Activated CD4-positive, alpha-beta T cell treated with anti-CD3 and anti-CD28 coated beads, Interleukin-2, amount 10 ng/mL, durations not matched to agents 7 days and 5 days (primary cell): ENCODE data around the gene KIZ. TPM values are rescaled to one million over a fixed set of nuclear protein-coding genes. Genes with fewer than 3 reads are reported as not detected.

Experiments used
- CTCF ChIA-PET: fragments of 350-600 bp; sonication (Branson Sonifier 250); formaldehyde crosslinking; loops from one replicate; lab custom pipeline; 2021; ENCODE audit warnings: antibody characterized with exemption; lab: Charles Lee
- POLR2A ChIA-PET: fragments of 350-600 bp; sonication (Branson Sonifier 250); formaldehyde crosslinking; loops from one replicate; lab custom pipeline; 2021; ENCODE audit warnings: antibody characterized with exemption; lab: Charles Lee
- DNase-seq: peaks from one replicate; pipeline ENCODE4 v3.0.0-alpha.2; 2020
- H3K27ac Mint-ChIP-seq: one replicate; pipeline ENCODE4 v1.8.0; 2021; ENCODE audit warnings: mild to moderate bottlenecking, moderate library complexity, mixed read lengths
- H3K27me3 Mint-ChIP-seq: one replicate; pipeline ENCODE4 v1.8.0; 2021; ENCODE audit warnings: mixed read lengths
- H3K36me3 Mint-ChIP-seq: one replicate; pipeline ENCODE4 v1.8.0; 2021; ENCODE audit warnings: low read depth, mixed read lengths
- H3K4me1 Mint-ChIP-seq: one replicate; pipeline ENCODE4 v1.8.0; 2021; ENCODE audit warnings: mixed read lengths
- H3K4me3 Mint-ChIP-seq: one replicate; pipeline ENCODE4 v1.8.0; 2021; ENCODE audit warnings: mild to moderate bottlenecking, moderate library complexity, mixed read lengths
- H3K9me3 Mint-ChIP-seq: one replicate; pipeline ENCODE4 v1.8.0; 2021; ENCODE audit warnings: mixed read lengths
- total RNA-seq, 2 experiments: library from RNA; stranded (reverse); gene quantifications; one replicate each; pipeline ENCODE4 v1.2.3, GENCODE V29; 2021

The KIZ gene
- total RNA-seq, 2 experiments from 2014 or later, result 13.6 to 15.3 TPM

- ChIA-PET CTCF (no interaction called here), POLR2A (no interaction called here)
- Mint-ChIP-seq H3K4me1 (peaks cover 6% of the 10 kb centered on the region), H3K27me3 (peaks cover 75% of the 10 kb centered on the region), H3K27ac (peak overlapping the region; percentile 6), H3K9me3 (no peaks in the 10 kb centered on the region), H3K36me3 (no peaks in the 10 kb centered on the region), H3K4me3 (no peak overlapping the region)
- DNase-seq, result no peak
These were observed 15.1 kb upstream of the KIZ start for GRCh38 chr20:21110811-21111210.

- Mint-ChIP-seq H3K27ac (no peak overlapping the region), H3K27me3 (peaks cover 74% of the 10 kb centered on the region), H3K9me3 (no peaks in the 10 kb centered on the region), H3K36me3 (no peaks in the 10 kb centered on the region), H3K4me3 (no peak overlapping the region), H3K4me1 (peaks cover 4% of the 10 kb centered on the region)
- ChIA-PET POLR2A (no interaction called here), CTCF (interaction anchor here (0.6 kb wide), 1 partner anchor 34 kb away, joined by 3 read pairs; no protein-coding TSS in a partner anchor)
- DNase-seq, result no peak
These were observed 14.5 kb upstream of the KIZ start for GRCh38 chr20:21111416-21111815.

GRCh38 chr20:21113697-21114096, 12.2 kb upstream of the KIZ start:
- Mint-ChIP-seq H3K36me3 (no peaks in the 10 kb centered on the region), H3K4me3 (no peak overlapping the region), H3K27me3 (peaks cover 63% of the 10 kb centered on the region), H3K9me3 (no peaks in the 10 kb centered on the region), H3K27ac (no peak overlapping the region), H3K4me1 (peaks cover 4% of the 10 kb centered on the region)
- DNase-seq, result no peak
- POLR2A ChIA-PET, result no interaction called here
- CTCF ChIA-PET, result no interaction called here

- Mint-ChIP-seq H3K27me3 (peaks cover 60% of the 10 kb centered on the region), H3K4me3 (no peak overlapping the region), H3K9me3 (no peaks in the 10 kb centered on the region), H3K4me1 (peaks cover 4% of the 10 kb centered on the region), H3K27ac (no peak overlapping the region), H3K36me3 (no peaks in the 10 kb centered on the region)
- ChIA-PET CTCF (interaction anchor here (0.8 to 1.1 kb wide), 3 partner anchors 11 to 397 kb away, joined by 3 read pairs; partner anchors contain the start of gene KIZ), POLR2A (no interaction called here)
- no peak for DNase-seq
These were observed 11.3 kb upstream of the KIZ start for GRCh38 chr20:21114584-21114983.

- CTCF ChIA-PET, result no interaction called here
- Mint-ChIP-seq H3K9me3 (no peaks in the 10 kb centered on the region), H3K4me3 (no peak overlapping the region), H3K27me3 (peaks cover 40% of the 10 kb centered on the region), H3K27ac (no peak overlapping the region), H3K4me1 (peaks cover 4% of the 10 kb centered on the region), H3K36me3 (no peaks in the 10 kb centered on the region)
- POLR2A ChIA-PET, result no interaction called here
- no peak for DNase-seq
These were observed 8.4 kb upstream of the KIZ start for GRCh38 chr20:21117521-21117920.

DNA sequence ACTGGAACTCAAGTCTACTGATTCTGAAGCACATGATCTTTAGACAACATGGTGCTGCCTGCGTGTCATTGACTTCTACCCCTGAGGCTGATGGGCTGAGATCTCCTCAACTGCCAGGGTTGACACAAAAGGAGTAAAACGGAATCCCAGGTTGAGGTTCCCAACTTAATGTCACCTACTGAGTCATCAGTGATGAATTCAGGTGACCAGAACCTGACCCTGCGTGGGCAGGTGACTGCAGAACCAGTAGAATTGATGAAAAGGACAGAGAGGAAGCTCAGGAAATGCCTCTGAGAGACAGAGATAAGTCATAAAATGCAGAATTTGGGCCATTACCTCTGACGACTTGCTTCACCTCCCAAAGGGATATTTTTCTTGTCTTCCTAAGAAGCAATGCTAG, 7.7 kb upstream of the KIZ start:
- no peak overlapping the region for H3K27ac Mint-ChIP-seq
- peaks cover 39% of the 10 kb centered on the region for H3K27me3 Mint-ChIP-seq
- POLR2A ChIA-PET, result no interaction called here
- H3K9me3 Mint-ChIP-seq, result no peaks in the 10 kb centered on the region
- no peak for DNase-seq
- H3K4me1 Mint-ChIP-seq, result peaks cover 4% of the 10 kb centered on the region
- H3K4me3 Mint-ChIP-seq, result no peak overlapping the region
- no peaks in the 10 kb centered on the region for H3K36me3 Mint-ChIP-seq
- CTCF ChIA-PET, result no interaction called here

DNA sequence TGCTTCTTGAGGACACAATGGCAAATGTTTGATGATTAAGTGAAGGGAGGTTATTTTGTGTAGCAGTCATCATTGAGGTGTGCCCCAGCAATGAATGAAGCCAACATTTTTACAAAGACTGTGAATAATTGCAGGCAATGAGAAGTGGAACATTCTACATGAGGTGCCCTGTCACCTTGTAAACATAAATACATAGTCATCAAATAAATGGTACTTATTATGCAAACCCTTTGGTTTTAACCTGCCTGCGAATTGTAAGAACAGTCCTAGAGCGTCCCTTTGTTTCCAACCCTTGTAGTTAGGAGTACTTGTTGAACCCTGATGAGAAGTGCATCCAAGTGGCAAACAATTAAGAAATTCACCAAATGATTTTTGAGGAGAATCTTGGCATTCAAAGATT, 7.1 kb upstream of the KIZ start:
- CTCF ChIA-PET, result no interaction called here
- H3K27me3 Mint-ChIP-seq, result peaks cover 33% of the 10 kb centered on the region
- peaks cover 4% of the 10 kb centered on the region for H3K4me1 Mint-ChIP-seq
- no peaks in the 10 kb centered on the region for H3K36me3 Mint-ChIP-seq
- H3K9me3 Mint-ChIP-seq, result no peaks in the 10 kb centered on the region
- no peak overlapping the region for H3K4me3 Mint-ChIP-seq
- POLR2A ChIA-PET, result no interaction called here
- no peak overlapping the region for H3K27ac Mint-ChIP-seq
- no peak for DNase-seq

- ChIA-PET CTCF (no interaction called here), POLR2A (no interaction called here)
- Mint-ChIP-seq H3K9me3 (no peaks in the 10 kb centered on the region), H3K27me3 (peaks cover under 1% of the 10 kb centered on the region), H3K27ac (no peak overlapping the region), H3K4me3 (no peak overlapping the region), H3K36me3 (no peaks in the 10 kb centered on the region), H3K4me1 (peaks cover 21% of the 10 kb centered on the region)
- no peak for DNase-seq
These were observed 1.7 kb upstream of the KIZ start for GRCh38 chr20:21124190-21124589.

DNA sequence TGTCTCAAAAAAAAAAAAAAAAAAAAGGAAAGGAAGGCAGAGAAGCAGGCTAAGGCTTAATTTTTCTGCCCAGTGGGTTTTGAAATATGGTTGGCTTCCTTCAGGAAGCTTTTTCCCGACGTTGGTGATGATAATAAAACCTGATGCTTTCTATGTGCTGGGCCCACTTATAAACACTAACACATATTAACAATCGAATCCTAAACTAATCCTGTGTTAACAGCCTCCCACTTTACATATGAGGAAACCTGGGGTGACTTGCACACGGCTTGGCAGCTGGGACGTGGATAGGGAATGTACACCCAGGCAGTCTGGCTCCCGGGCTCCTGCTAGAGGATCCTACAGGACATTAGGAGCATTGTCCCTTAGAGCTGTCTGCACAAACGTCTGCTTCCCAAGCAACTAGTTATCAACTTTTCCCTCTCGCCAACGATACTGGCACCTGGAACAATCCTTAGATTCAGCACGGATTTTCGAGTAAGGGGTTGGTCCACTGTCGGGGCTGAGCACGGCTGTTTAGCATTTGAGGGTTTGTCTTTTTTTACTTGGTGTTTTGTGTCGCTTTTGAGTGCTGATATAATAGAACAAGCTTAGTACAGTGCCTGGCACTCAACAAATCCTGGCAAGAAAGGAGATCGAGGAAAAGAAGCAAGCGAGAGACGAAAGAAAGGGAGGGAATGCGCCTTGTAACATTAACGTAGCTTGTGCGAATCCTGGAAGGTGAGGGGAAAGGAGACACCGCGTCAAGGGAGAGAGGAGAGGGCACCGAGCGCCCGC, 622 bp upstream of the KIZ start:
- no peaks in the 10 kb centered on the region for H3K9me3 Mint-ChIP-seq
- peak overlapping the region; percentile 78 for H3K27ac Mint-ChIP-seq
- peaks cover 21% of the 10 kb centered on the region for H3K4me1 Mint-ChIP-seq
- H3K4me3 Mint-ChIP-seq, result peak overlapping the region; percentile 87
- no peaks in the 10 kb centered on the region for H3K36me3 Mint-ChIP-seq
- POLR2A ChIA-PET, result no interaction called here
- CTCF ChIA-PET, result interaction anchor here (0.8 to 1.3 kb wide), 3 partner anchors 11 to 380 kb away, joined by 3 to 4 read pairs (median 3); no protein-coding TSS in a partner anchor
- no peaks in the 10 kb centered on the region for H3K27me3 Mint-ChIP-seq
- no peak for DNase-seq

GRCh38 chr20:21126581-21126870, 644 bp downstream of the KIZ start:
- Mint-ChIP-seq H3K27me3 (no peaks in the 10 kb centered on the region), H3K4me1 (peaks cover 21% of the 10 kb centered on the region), H3K36me3 (no peaks in the 10 kb centered on the region), H3K27ac (peak overlapping the region; percentile 93), H3K9me3 (no peaks in the 10 kb centered on the region), H3K4me3 (peak overlapping the region; percentile 87)
- DNase-seq, result no peak
- ChIA-PET POLR2A (no interaction called here), CTCF (interaction anchor here (1.1 kb wide), 1 partner anchor 12 kb away, joined by 3 read pairs; no protein-coding TSS in a partner anchor)

DNA sequence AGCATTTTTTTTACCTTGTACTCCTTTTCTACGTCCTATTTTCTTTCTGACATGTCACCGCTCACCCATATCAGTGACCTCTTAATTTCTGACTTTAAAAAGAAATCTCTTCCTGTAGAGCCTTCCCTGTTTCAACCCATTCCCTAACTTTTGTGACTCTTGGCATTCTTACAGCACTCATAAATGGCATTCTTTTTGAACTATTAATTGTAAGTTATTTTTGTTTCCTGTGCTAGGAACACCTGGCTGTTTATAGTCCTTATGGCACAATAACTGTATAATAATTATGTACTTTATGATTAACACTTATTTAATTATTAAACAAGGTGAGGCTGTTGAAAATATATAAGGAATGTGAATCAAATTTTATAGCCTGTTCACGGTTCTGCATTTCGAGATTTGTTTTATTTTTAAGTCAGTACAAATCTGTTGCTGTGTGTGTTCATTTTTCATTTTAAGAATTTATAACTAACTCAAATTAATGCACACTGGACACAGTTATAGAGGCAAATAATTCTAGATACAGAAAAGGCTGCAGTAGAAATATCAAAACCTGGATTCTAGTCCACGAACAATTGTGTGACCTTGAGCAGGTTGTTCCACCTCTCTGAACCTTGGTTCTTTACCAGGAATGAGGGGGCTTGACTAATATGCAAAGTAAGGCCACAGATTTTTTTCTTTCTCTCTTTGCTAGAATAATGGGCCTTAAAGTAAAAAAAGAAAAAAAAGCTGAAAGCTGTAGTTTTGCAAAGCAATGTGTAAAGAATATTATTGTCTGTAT, 1.5 kb downstream of the KIZ start:
- Mint-ChIP-seq H3K4me3 (peak overlapping the region; percentile 87), H3K27ac (no peak overlapping the region), H3K9me3 (no peaks in the 10 kb centered on the region), H3K4me1 (peaks cover 21% of the 10 kb centered on the region), H3K36me3 (peaks cover 2% of the 10 kb centered on the region), H3K27me3 (no peaks in the 10 kb centered on the region)
- ChIA-PET CTCF (no interaction called here), POLR2A (no interaction called here)
- DNase-seq, result no peak

DNA sequence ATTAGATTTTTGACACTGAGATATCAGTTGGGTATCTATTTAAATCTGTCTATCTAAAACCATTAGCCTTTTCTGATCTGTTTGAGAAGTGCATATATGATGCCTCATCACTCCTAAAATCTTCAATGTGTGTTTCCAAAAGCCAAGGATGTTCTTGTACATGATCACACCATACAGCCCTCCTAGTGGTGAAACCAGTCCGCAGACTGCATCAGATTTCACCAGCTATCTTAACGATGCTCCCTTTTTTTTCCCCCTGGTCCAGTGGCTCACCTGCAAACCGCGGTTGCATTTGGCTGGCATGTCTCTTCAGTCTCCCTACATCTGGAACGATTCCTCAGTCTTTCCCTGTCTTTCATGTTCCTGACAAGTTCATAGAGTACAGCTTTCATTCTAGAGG, 4.0 kb downstream of the KIZ start:
- Mint-ChIP-seq H3K4me3 (no peak overlapping the region), H3K36me3 (peaks cover 2% of the 10 kb centered on the region), H3K9me3 (no peaks in the 10 kb centered on the region), H3K27ac (no peak overlapping the region), H3K4me1 (peaks cover 26% of the 10 kb centered on the region), H3K27me3 (no peaks in the 10 kb centered on the region)
- ChIA-PET CTCF (no interaction called here), POLR2A (interaction anchor here (0.6 kb wide), 1 partner anchor 76 kb away, joined by 4 read pairs; no protein-coding TSS in a partner anchor)
- no peak for DNase-seq

- Mint-ChIP-seq H3K27me3 (no peaks in the 10 kb centered on the region), H3K36me3 (peaks cover 10% of the 10 kb centered on the region), H3K4me3 (no peak overlapping the region), H3K4me1 (peaks cover 10% of the 10 kb centered on the region), H3K9me3 (no peaks in the 10 kb centered on the region), H3K27ac (no peak overlapping the region)
- DNase-seq, result no peak
- POLR2A ChIA-PET, result no interaction called here
- CTCF ChIA-PET, result no interaction called here
These were observed 7.5 kb downstream of the KIZ start for GRCh38 chr20:21133404-21133803.
